ENCODE measurements around the gene PGBD2.
"Not testable (repeated sequence)": the region's sequence is repeated elsewhere in the genome, so short reads cannot be mapped to it uniquely, and the experiment has no call there.

DNA sequence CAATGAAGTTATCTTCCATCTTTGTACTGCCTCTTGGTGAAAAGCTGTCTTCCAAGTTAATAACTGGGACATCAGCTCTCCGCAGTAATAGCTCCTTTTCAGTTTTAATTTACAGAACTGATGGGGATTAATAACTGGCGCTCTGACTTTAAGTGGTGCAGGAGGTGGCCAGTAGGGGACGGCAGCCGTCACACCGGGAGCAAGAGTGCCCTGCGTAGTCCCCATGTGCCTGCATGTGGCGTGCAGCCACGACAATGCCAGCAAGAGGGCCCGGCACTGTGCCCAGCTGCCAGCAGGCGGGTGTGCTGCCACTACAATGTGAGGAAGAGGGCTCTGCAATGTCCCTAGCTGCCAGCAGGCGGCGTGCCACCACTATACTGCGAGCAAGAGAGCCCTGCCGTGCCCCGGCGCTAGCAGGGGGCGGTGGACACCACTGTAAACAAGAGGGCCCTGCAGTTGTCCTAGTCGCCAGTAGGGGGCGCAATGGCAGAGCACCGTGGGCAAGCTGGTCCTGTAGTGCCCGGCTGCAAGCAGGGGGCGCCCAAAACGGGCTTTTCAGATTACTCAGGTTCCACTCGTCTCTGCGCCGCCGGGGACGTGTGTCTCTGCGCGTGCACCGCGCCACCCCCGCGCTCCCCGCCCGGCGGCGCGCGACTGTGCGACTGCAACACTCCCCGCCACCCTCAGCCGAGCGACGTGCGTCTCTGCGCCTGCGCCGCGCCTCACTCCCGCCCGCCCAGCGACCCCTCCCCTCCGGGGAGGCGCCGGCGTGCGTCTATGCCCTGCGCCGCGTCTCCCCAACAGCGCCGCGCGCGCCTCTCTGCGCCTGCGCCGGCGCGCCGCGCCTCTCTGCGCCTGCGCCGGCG is 38.3 kb downstream of the PGBD2 start:
- TF ChIP-seq, protein P1, sequence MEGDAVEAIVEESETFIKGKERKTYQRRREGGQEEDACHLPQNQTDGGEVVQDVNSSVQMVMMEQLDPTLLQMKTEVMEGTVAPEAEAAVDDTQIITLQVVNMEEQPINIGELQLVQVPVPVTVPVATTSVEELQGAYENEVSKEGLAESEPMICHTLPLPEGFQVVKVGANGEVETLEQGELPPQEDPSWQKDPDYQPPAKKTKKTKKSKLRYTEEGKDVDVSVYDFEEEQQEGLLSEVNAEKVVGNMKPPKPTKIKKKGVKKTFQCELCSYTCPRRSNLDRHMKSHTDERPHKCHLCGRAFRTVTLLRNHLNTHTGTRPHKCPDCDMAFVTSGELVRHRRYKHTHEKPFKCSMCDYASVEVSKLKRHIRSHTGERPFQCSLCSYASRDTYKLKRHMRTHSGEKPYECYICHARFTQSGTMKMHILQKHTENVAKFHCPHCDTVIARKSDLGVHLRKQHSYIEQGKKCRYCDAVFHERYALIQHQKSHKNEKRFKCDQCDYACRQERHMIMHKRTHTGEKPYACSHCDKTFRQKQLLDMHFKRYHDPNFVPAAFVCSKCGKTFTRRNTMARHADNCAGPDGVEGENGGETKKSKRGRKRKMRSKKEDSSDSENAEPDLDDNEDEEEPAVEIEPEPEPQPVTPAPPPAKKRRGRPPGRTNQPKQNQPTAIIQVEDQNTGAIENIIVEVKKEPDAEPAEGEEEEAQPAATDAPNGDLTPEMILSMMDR (conservative IDR thresholded peaks at IDR 0.05; ENCODE audit: low read depth, low read length): not testable (repeated sequence)
- not testable (repeated sequence) for TF ChIP-seq EZH2 (IDR thresholded peaks at IDR 0.05; ENCODE audit: borderline replicate concordance, low read depth, low read length, poor library complexity, severe bottlenecking)
